HG03571 (cell line): ENCODE results near the gene DENND6B.

ENCODE experiments used
- ATAC-seq: cut with Tn5 transposase; IDR thresholded peaks from one replicate; pipeline ENCODE4 v1.9.1; 2021; ENCODE audit not compliant: unreplicated experiment

The DENND6B gene

GRCh38 chr22:50289151-50289941 lies 37.5 kb downstream of the DENND6B start:
- ATAC-seq: no peak

- no peak for ATAC-seq
These were observed 39.1 kb downstream of the DENND6B start for GRCh38 chr22:50287731-50288130.

- ATAC-seq: no peak
These were observed 40.0 kb downstream of the DENND6B start for GRCh38 chr22:50286701-50287318.

GRCh38 chr22:50286275-50286674 lies 40.5 kb downstream of the DENND6B start:
- ATAC-seq: no peak

- no peak for ATAC-seq
These were observed 41.1 kb downstream of the DENND6B start for GRCh38 chr22:50285568-50286229.

GRCh38 chr22:50284479-50284878 lies 42.3 kb downstream of the DENND6B start:
- ATAC-seq: no peak

- ATAC-seq: no peak
These were observed 43.0 kb downstream of the DENND6B start for GRCh38 chr22:50283821-50284220.

GRCh38 chr22:50282361-50283155 lies 44.3 kb downstream of the DENND6B start:
- ATAC-seq: no peak

- no peak for ATAC-seq
These were observed 44.9 kb downstream of the DENND6B start for GRCh38 chr22:50281957-50282356.

GRCh38 chr22:50281384-50281760 lies 45.4 kb downstream of the DENND6B start:
- no peak for ATAC-seq

- no peak for ATAC-seq
These were observed 46.0 kb downstream of the DENND6B start for GRCh38 chr22:50280708-50281383.

GRCh38 chr22:50280022-50280707 lies 46.6 kb downstream of the DENND6B start:
- ATAC-seq: no peak

GRCh38 chr22:50278956-50279619 lies 47.7 kb downstream of the DENND6B start:
- ATAC-seq: no peak

GRCh38 chr22:50278461-50278860 lies 48.4 kb downstream of the DENND6B start:
- ATAC-seq: no peak

- no peak for ATAC-seq
These were observed 49.1 kb downstream of the DENND6B start for GRCh38 chr22:50277761-50278160.

GRCh38 chr22:50276143-50276542 lies 50.7 kb downstream of the DENND6B start:
- no peak for ATAC-seq

GRCh38 chr22:50275181-50276055 lies 51.4 kb downstream of the DENND6B start:
- no peak for ATAC-seq

- ATAC-seq: no peak
These were observed 52.0 kb downstream of the DENND6B start for GRCh38 chr22:50274771-50275170.

GRCh38 chr22:50274311-50274710 lies 52.5 kb downstream of the DENND6B start:
- ATAC-seq: no peak
